T-cell (primary cell): ENCODE data around the gene BCL2A1. TPM values are rescaled to one million over a fixed set of nuclear protein-coding genes. Genes with fewer than 3 reads are reported as not detected.

Experiments
- ATAC-seq, 4 experiments: fragments of 200-7000 bp in 3 of 4; fragments of 150-1000 bp in 1 of 4; cut with Tn5 transposase; replicated peaks in 1 of 4; 1 replicate in 3 of 4; 2 replicates in 1 of 4; pipeline ENCODE4 v1.10.0; 2021; ENCODE audit warnings: moderate library complexity in 3 of 4, mild to moderate bottlenecking in 2 of 4, moderate number of reproducible peaks in 1 of 4
- CTCF ChIA-PET, 2 donors: fragments of 300-600 bp; sonication (Branson Sonifier 250); formaldehyde crosslinking; loops; one replicate each; lab custom pipeline; 2022; ENCODE audit warnings: antibody characterized with exemption in 2 of 2; lab: Charles Lee
- POLR2A ChIA-PET, 2 donors: fragments of 300-600 bp; sonication (Branson Sonifier 250); formaldehyde crosslinking; loops; one replicate each; lab custom pipeline; 2022; ENCODE audit warnings: antibody characterized with exemption in 2 of 2; lab: Charles Lee
- DNase-seq, 35 experiments: peaks; one replicate each; pipeline versions ENCODE4 v3.0.0 to v3.0.0-alpha.2; 2013 to 2023
- H3K27ac ChIP-seq: one replicate; pipeline ENCODE4 v1.5.1; 2013; ENCODE audit warnings: low read length
- H3K27me3 ChIP-seq, 2 experiments: replicated peaks in 1 of 2; 1 replicate in 1 of 2; 2 replicates in 1 of 2; pipeline versions ENCODE4 v1.6.1 to v1.7.0; 2013; ENCODE audit warnings: low read length in 1 of 2, mixed read lengths in 1 of 2; ENCODE audit not compliant: control insufficient read depth in 2 of 2, insufficient read depth in 2 of 2; ENCODE audit errors: extremely low read depth in 1 of 2
- H3K36me3 ChIP-seq, 2 donors: 1 replicate in 1 of 2; 2 replicates in 1 of 2; pipeline versions ENCODE4 v1.6.1 to v1.7.0; 2013; ENCODE audit warnings: low read length in 1 of 2; ENCODE audit not compliant: control insufficient read depth in 2 of 2, insufficient read depth in 1 of 2; ENCODE audit errors: extremely low read depth in 1 of 2
- H3K4me1 ChIP-seq, 2 experiments: 1 replicate in 1 of 2; 2 replicates in 1 of 2; pipeline versions ENCODE4 v1.6.1 to v1.7.0; 2013; ENCODE audit warnings: low read length in 2 of 2, mixed read lengths in 1 of 2; ENCODE audit not compliant: insufficient read depth in 2 of 2, control insufficient read depth in 1 of 2; ENCODE audit errors: extremely low read depth in 1 of 2
- H3K4me3 ChIP-seq, 2 donors: 1 replicate in 1 of 2; 2 replicates in 1 of 2; pipeline versions ENCODE4 v1.5.1 to v1.7.0; 2013; ENCODE audit warnings: mild to moderate bottlenecking in 2 of 2, low read length in 1 of 2, moderate library complexity in 1 of 2; ENCODE audit not compliant: control insufficient read depth in 1 of 2; ENCODE audit errors: extremely low read depth in 1 of 2
- H3K9me3 ChIP-seq: 2 replicates; pipeline ENCODE4 v1.7.0; 2013
- H3K27ac Mint-ChIP-seq, 2 donors: one replicate each; pipeline ENCODE4 v1.8.0; 2020 to 2021; ENCODE audit warnings: mild to moderate bottlenecking in 2 of 2, mixed read lengths in 2 of 2
- H3K27me3 Mint-ChIP-seq, 2 donors: one replicate each; pipeline ENCODE4 v1.8.0; 2021 to 2022; ENCODE audit warnings: mixed read lengths in 2 of 2
- H3K36me3 Mint-ChIP-seq: one replicate; pipeline ENCODE4 v1.8.0; 2021; ENCODE audit warnings: mixed read lengths
- H3K4me1 Mint-ChIP-seq, 3 donors: one replicate each; pipeline ENCODE4 v1.8.0; 2020 to 2022; ENCODE audit warnings: mixed read lengths in 3 of 3, mild to moderate bottlenecking in 1 of 3
- H3K4me3 Mint-ChIP-seq, 3 donors: one replicate each; pipeline ENCODE4 v1.8.0; 2020 to 2022; ENCODE audit warnings: mild to moderate bottlenecking in 3 of 3, mixed read lengths in 3 of 3, moderate library complexity in 3 of 3
- H3K9me3 Mint-ChIP-seq, 3 donors: one replicate each; pipeline ENCODE4 v1.8.0; 2020 to 2022; ENCODE audit warnings: mixed read lengths in 3 of 3
- WGBS: methylation state at CpG from one replicate; pipeline ENCODE4 v1.1.5; 2013; ENCODE audit warnings: missing lambda C conversion rate; ENCODE audit not compliant: insufficient coverage; 5-methylcytosine and 5-hydroxymethylcytosine counted together
- total RNA-seq, 35 experiments: library from RNA in 6 of 35; stranded (reverse) in 6 of 35; fragments of 120-200 nt in 1 of 35; gene quantifications; one replicate each; pipeline versions ENCODE4 v1.2.1 to v1.2.4 and lab custom pipeline; 2013 to 2026

The BCL2A1 gene
- total RNA-seq, 5 donors from 2014 or later (not counting 1 experiment from before 2014, with no cell fraction given), result 10.6 to 26.2 (median 13.6) TPM

GRCh38 chr15:79973456-79974195, 2.6 kb upstream of the BCL2A1 start:
- WGBS, result 38% methylated on average over 6 of the region's 8 CpGs
- Mint-ChIP-seq H3K9me3 (peaks cover 0 to 4% (median 0%) of the 10 kb centered on the region in 3 donors), H3K36me3 (no peaks in the 10 kb centered on the region), H3K4me3 (no peak overlapping the region), H3K27me3 (no peaks in the 10 kb centered on the region), H3K4me1 (peaks cover 23 to 36% (median 31%) of the 10 kb centered on the region in 3 donors), H3K27ac (no peak overlapping the region)
- Histone ChIP-seq H3K4me3 (no peak overlapping the region), H3K27me3 (no peaks in the 10 kb centered on the region), H3K36me3 (no peaks in the 10 kb centered on the region), H3K9me3 (no peaks in the 10 kb centered on the region), H3K4me1 (peaks cover 17 to 19% of the 10 kb centered on the region in 2 experiments), H3K27ac (no peak overlapping the region)
- POLR2A ChIA-PET, result no interaction called here
- CTCF ChIA-PET, result interaction anchor here in 1 of 2 donors (0.6 kb wide), 1 partner anchor 136 kb away, joined by 10 read pairs; no protein-coding TSS in a partner anchor
- ATAC-seq, result no peak
- no peak for DNase-seq

GRCh38 chr15:79972863-79973262, 1.9 kb upstream of the BCL2A1 start:
- ATAC-seq (no peak), DNase-seq (no peak)
- no peaks in the 10 kb centered on the region for H3K36me3 ChIP-seq
- H3K4me3 Mint-ChIP-seq, result no peak overlapping the region
- H3K27me3 Mint-ChIP-seq, result no peaks in the 10 kb centered on the region
- ChIA-PET CTCF (no interaction called here), POLR2A (no interaction called here)
- no peak overlapping the region for H3K27ac ChIP-seq
- no peaks in the 10 kb centered on the region for H3K9me3 ChIP-seq
- peaks cover 20 to 26% of the 10 kb centered on the region in 2 experiments for H3K4me1 ChIP-seq
- no peak overlapping the region for H3K4me3 ChIP-seq
- H3K27ac Mint-ChIP-seq, result peak overlapping the region in 1 of 2 donors; percentile 15
- peaks cover 30 to 40% (median 38%) of the 10 kb centered on the region in 3 donors for H3K4me1 Mint-ChIP-seq
- WGBS, result no CpG with 5 or more reads among the region's 3 CpGs
- no peaks in the 10 kb centered on the region for H3K36me3 Mint-ChIP-seq
- H3K9me3 Mint-ChIP-seq, result peaks cover 0 to 4% (median 0%) of the 10 kb centered on the region in 3 donors
- no peaks in the 10 kb centered on the region for H3K27me3 ChIP-seq

- no peaks in the 10 kb centered on the region for H3K27me3 ChIP-seq
- H3K4me3 ChIP-seq, result peak overlapping the region in 1 of 2 donors; percentile 60
- ATAC-seq, result no peak
- no CpG with 5 or more reads among the region's 1 CpG for WGBS
- ChIA-PET CTCF (interaction anchor here in 1 of 2 donors (1.6 kb wide), 1 partner anchor 74 kb away, joined by 4 read pairs; the partner anchor contains the start of gene MTHFS), POLR2A (interaction anchor here in 1 of 2 donors (0.8 kb wide), 1 partner anchor 49 kb away, joined by 3 read pairs; no protein-coding TSS in a partner anchor)
- no peak for DNase-seq
- no peaks in the 10 kb centered on the region for H3K27me3 Mint-ChIP-seq
- peak overlapping the region; percentile 88 to 93 (median 92) for H3K4me3 Mint-ChIP-seq
- peak overlapping the region; percentile 92 to 96 for H3K27ac Mint-ChIP-seq
- H3K4me1 Mint-ChIP-seq, result peaks cover 54 to 65% (median 63%) of the 10 kb centered on the region in 3 donors
- peaks cover 0 to 4% (median 0%) of the 10 kb centered on the region in 3 donors for H3K9me3 Mint-ChIP-seq
- no peaks in the 10 kb centered on the region for H3K9me3 ChIP-seq
- H3K36me3 ChIP-seq, result no peaks in the 10 kb centered on the region
- H3K4me1 ChIP-seq, result peaks cover 33 to 35% of the 10 kb centered on the region in 2 experiments
- peak overlapping the region; percentile 77 for H3K27ac ChIP-seq
- peaks cover 5% of the 10 kb centered on the region for H3K36me3 Mint-ChIP-seq
These were observed 815 bp downstream of the BCL2A1 start for GRCh38 chr15:79970181-79970580.

DNA sequence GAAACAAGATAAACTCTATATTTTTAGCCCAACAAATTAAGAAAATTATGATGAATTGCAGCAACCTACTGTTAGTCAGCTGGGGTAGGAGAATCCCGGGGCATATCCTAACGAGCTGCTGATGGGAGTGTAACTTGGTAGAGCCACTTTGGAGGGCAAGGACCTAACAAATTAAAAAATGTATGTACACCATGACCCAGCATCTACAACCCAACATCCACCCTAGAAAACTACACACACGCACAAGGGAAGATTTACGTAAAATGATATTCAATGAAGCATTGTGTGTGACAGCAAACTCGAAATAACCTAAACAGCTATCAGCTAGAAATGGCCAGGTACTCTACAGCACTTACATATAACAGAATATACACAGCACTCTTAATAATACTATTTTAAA, 1.9 kb downstream of the BCL2A1 start:
- H3K9me3 Mint-ChIP-seq, result peaks cover 0 to 4% (median 0%) of the 10 kb centered on the region in 3 donors
- CTCF ChIA-PET, result interaction anchor here in 1 of 2 donors (1.5 kb wide), 1 partner anchor 116 kb away, joined by 7 read pairs; no protein-coding TSS in a partner anchor

DNA sequence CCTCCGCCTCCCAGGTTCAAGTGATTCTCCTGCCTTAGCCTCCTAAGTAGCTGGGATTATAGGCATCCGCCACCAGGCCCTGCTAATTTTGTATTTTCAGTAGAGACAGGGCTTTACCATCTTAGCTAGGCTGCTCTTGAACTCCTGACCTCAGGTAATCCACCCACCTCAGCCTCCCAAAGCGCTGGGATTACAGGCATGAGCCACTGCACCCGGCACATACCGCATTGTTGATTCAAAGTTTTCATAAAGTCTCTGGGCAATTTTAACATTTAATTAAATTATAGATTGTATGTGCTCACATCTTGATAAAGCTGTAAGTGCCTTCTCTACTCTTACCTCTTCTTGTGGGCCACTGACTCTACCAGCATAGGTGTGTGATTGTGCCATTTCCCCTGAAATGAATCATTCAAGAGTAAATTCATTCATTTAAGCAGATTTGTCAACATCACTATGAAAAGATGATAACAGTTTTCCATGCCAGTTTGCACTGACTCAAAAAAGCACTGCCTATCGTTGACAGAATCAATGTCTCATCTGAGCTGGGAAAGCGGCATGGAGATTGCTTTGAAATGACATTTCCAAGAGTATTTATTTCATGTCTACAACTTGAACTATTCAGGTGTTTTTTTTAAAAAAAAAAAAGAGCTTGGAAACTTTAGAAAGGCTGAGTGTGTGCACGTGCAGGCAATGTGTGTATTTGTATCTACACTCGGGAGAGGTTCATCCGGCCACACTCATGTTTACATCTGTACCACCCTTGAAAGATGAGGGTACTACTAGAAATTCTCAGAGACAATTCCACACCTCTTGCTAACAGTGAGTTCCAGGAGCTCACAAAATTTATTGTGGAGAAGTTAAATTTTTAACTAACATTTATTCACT, 3.5 kb downstream of the BCL2A1 start:
- WGBS, result 100% methylated on average over 2 of the region's 10 CpGs
- Histone ChIP-seq H3K4me3 (peak overlapping the region in 1 of 2 donors; percentile 42), H3K9me3 (no peaks in the 10 kb centered on the region), H3K27ac (peak overlapping the region; percentile 77), H3K36me3 (no peaks in the 10 kb centered on the region), H3K4me1 (peaks cover 28 to 31% of the 10 kb centered on the region in 2 experiments), H3K27me3 (no peaks in the 10 kb centered on the region)
- H3K9me3 Mint-ChIP-seq, result peaks cover 0 to 4% (median 0%) of the 10 kb centered on the region in 3 donors
- H3K27me3 Mint-ChIP-seq, result no peaks in the 10 kb centered on the region
- H3K27ac Mint-ChIP-seq, result peak overlapping the region; percentile 92 to 97
- H3K36me3 Mint-ChIP-seq, result peaks cover 14% of the 10 kb centered on the region
- ATAC-seq, result peak in 3 of 4 experiments; percentile 27 to 29 (median 28)
- ChIA-PET CTCF (interaction anchor here (0.6 to 1.5 kb wide), 6 partner anchors 13 to 114 kb away, joined by 3 to 7 read pairs (median 4); no protein-coding TSS in a partner anchor), POLR2A (interaction anchor here (0.6 to 1.5 kb wide), 5 partner anchors 44 to 73 kb away, joined by 3 to 5 read pairs (median 3); no protein-coding TSS in a partner anchor)
- peaks cover 57 to 63% (median 61%) of the 10 kb centered on the region in 3 donors for H3K4me1 Mint-ChIP-seq
- DNase-seq, result peak in 1 of 35 experiments; percentile 15
- H3K4me3 Mint-ChIP-seq, result peak overlapping the region; percentile 79 to 92 (median 80)

More for the DNA sequence above, 1.9 kb downstream of the BCL2A1 start:
- H3K27me3 Mint-ChIP-seq, result no peaks in the 10 kb centered on the region
- POLR2A ChIA-PET, result no interaction called here
- Histone ChIP-seq H3K27ac (peak overlapping the region; percentile 77), H3K9me3 (no peaks in the 10 kb centered on the region), H3K4me3 (peak overlapping the region in 1 of 2 donors; percentile 42), H3K27me3 (no peaks in the 10 kb centered on the region), H3K36me3 (no peaks in the 10 kb centered on the region), H3K4me1 (peaks cover 33 to 35% of the 10 kb centered on the region in 2 experiments)
- peaks cover 10% of the 10 kb centered on the region for H3K36me3 Mint-ChIP-seq
- WGBS, result no CpG with 5 or more reads among the region's 5 CpGs
- ATAC-seq (no peak), DNase-seq (no peak)
- peaks cover 61 to 74% (median 69%) of the 10 kb centered on the region in 3 donors for H3K4me1 Mint-ChIP-seq
- H3K4me3 Mint-ChIP-seq, result peak overlapping the region; percentile 79 to 92 (median 80)
- peak overlapping the region; percentile 77 to 92 for H3K27ac Mint-ChIP-seq
